ENCODE measurements around the gene CSRP2. TPM values are rescaled to one million over a fixed set of nuclear protein-coding genes. Genes with fewer than 3 reads are reported as not detected.
A peak's percentile ranks its signal among the peaks of the same experiment; 100 is the strongest.

Gene CSRP2
- polyA plus RNA-seq (ENCODE audit: low read depth in 6 of 6), result 1 to 10 TPM in 5 of 6 donors, under 1 TPM in 1; 0.70 to 2.5 (median 1.2) TPM

GRCh38 chr12:76878899-76879709 is at the start of gene CSRP2:
Gene CSRP2, minus strand, starts transcription at chr12:76879019. Its CDS starts 12,759 bp downstream, at chr12:76866260.
- DNase-seq, result peak; percentile 49
- peaks cover 12 to 16% (median 15%) of the 10 kb centered on the region in 3 donors for H3K4me1 Mint-ChIP-seq
- H3K27me3 Mint-ChIP-seq, result peaks cover 27 to 71% (median 37%) of the 10 kb centered on the region in 3 donors
- no peaks in the 10 kb centered on the region for H3K9me3 Mint-ChIP-seq
- peak within 1 kb of the TSS; percentile 90 to 99 (median 96) for H3K4me3 Mint-ChIP-seq
- peak; percentile 73 to 75 for ATAC-seq (ENCODE audit: low read depth in 2 of 2)
- H3K36me3 Mint-ChIP-seq, result no peaks in the 10 kb centered on the region
- peak within 1 kb of the TSS; percentile 9 to 84 (median 69) for H3K27ac Mint-ChIP-seq

- H3K4me1 Mint-ChIP-seq, result no peaks in the 10 kb centered on the region
Measured at GRCh38 chr12:76927170-76927784, 48.5 kb upstream of the CSRP2 start.

GRCh38 chr12:76925135-76925534 is 46.3 kb upstream of the CSRP2 start:
- no peaks in the 10 kb centered on the region for H3K4me1 Mint-ChIP-seq

More at GRCh38 chr12:76927170-76927784, 48.5 kb upstream of the CSRP2 start:
- DNase-seq (no peak), ATAC-seq (ENCODE audit: low read depth in 2 of 2) (no peak)
- Mint-ChIP-seq H3K27ac (no peak overlapping the region), H3K4me3 (no peak overlapping the region), H3K36me3 (no peaks in the 10 kb centered on the region), H3K27me3 (peaks cover 9 to 11% (median 9%) of the 10 kb centered on the region in 3 donors), H3K9me3 (peaks cover 0 to 3% (median 0%) of the 10 kb centered on the region in 7 donors)

GRCh38 chr12:76922866-76923265 is 44.0 kb upstream of the CSRP2 start:
- H3K36me3 Mint-ChIP-seq, result no peaks in the 10 kb centered on the region
- H3K9me3 Mint-ChIP-seq, result no peaks in the 10 kb centered on the region
- DNase-seq, result no peak
- H3K4me1 Mint-ChIP-seq, result no peaks in the 10 kb centered on the region
- H3K4me3 Mint-ChIP-seq, result no peak overlapping the region
- H3K27me3 Mint-ChIP-seq, result peaks cover 0 to 3% (median 0%) of the 10 kb centered on the region in 3 donors
- no peak overlapping the region for H3K27ac Mint-ChIP-seq
- no peak for ATAC-seq (ENCODE audit: low read depth in 2 of 2)

More at GRCh38 chr12:76925135-76925534, 46.3 kb upstream of the CSRP2 start:
- H3K4me3 Mint-ChIP-seq, result no peak overlapping the region
- no peak for ATAC-seq (ENCODE audit: low read depth in 2 of 2)
- no peaks in the 10 kb centered on the region for H3K36me3 Mint-ChIP-seq
- H3K27me3 Mint-ChIP-seq, result peaks cover 0 to 3% (median 0%) of the 10 kb centered on the region in 3 donors
- H3K27ac Mint-ChIP-seq, result no peak overlapping the region
- DNase-seq, result no peak
- no peaks in the 10 kb centered on the region for H3K9me3 Mint-ChIP-seq

GRCh38 chr12:76921891-76922664 is 43.3 kb upstream of the CSRP2 start:
- no peaks in the 10 kb centered on the region for H3K36me3 Mint-ChIP-seq
- H3K4me3 Mint-ChIP-seq, result no peak overlapping the region
- H3K27me3 Mint-ChIP-seq, result peaks cover 0 to 1% (median 0%) of the 10 kb centered on the region in 3 donors
- ATAC-seq (ENCODE audit: low read depth in 2 of 2) (no peak), DNase-seq (no peak)
- no peaks in the 10 kb centered on the region for H3K4me1 Mint-ChIP-seq
- H3K27ac Mint-ChIP-seq, result no peak overlapping the region
- no peaks in the 10 kb centered on the region for H3K9me3 Mint-ChIP-seq

GRCh38 chr12:76921100-76921471 is 42.3 kb upstream of the CSRP2 start:
- ATAC-seq (ENCODE audit: low read depth in 2 of 2) (no peak), DNase-seq (no peak)
- peak overlapping the region in 1 of 6 donors; percentile 68 for H3K27ac Mint-ChIP-seq
- H3K4me3 Mint-ChIP-seq, result no peak overlapping the region
- no peaks in the 10 kb centered on the region for H3K27me3 Mint-ChIP-seq
- H3K4me1 Mint-ChIP-seq, result no peaks in the 10 kb centered on the region
- H3K9me3 Mint-ChIP-seq, result no peaks in the 10 kb centered on the region
- H3K36me3 Mint-ChIP-seq, result no peaks in the 10 kb centered on the region

GRCh38 chr12:76920172-76921099 is 41.6 kb upstream of the CSRP2 start:
- H3K4me1 Mint-ChIP-seq, result no peaks in the 10 kb centered on the region
- no peak for ATAC-seq (ENCODE audit: low read depth in 2 of 2)

GRCh38 chr12:76919383-76920171 is 40.8 kb upstream of the CSRP2 start:
- no peaks in the 10 kb centered on the region for H3K9me3 Mint-ChIP-seq
- no peak overlapping the region for H3K4me3 Mint-ChIP-seq
- peaks cover 0 to 3% (median 0%) of the 10 kb centered on the region in 3 donors for H3K4me1 Mint-ChIP-seq
- H3K36me3 Mint-ChIP-seq, result no peaks in the 10 kb centered on the region
- ATAC-seq (ENCODE audit: low read depth in 2 of 2) (no peak), DNase-seq (no peak)
- H3K27ac Mint-ChIP-seq, result peak overlapping the region in 1 of 6 donors; percentile 74
- no peaks in the 10 kb centered on the region for H3K27me3 Mint-ChIP-seq

More at GRCh38 chr12:76920172-76921099, 41.6 kb upstream of the CSRP2 start:
- Mint-ChIP-seq H3K27me3 (no peaks in the 10 kb centered on the region), H3K9me3 (no peaks in the 10 kb centered on the region), H3K4me3 (no peak overlapping the region), H3K27ac (peak overlapping the region in 2 of 6 donors; percentile 26 to 65), H3K36me3 (no peaks in the 10 kb centered on the region)
- no peak for DNase-seq

- no peak for ATAC-seq (ENCODE audit: low read depth in 2 of 2)
- Mint-ChIP-seq H3K4me1 (peaks cover 0 to 3% (median 0%) of the 10 kb centered on the region in 3 donors), H3K27ac (no peak overlapping the region), H3K27me3 (no peaks in the 10 kb centered on the region), H3K4me3 (no peak overlapping the region), H3K9me3 (no peaks in the 10 kb centered on the region), H3K36me3 (no peaks in the 10 kb centered on the region)
- DNase-seq, result no peak
Measured at GRCh38 chr12:76916170-76916540, 37.3 kb upstream of the CSRP2 start.

GRCh38 chr12:76915361-76916169 is 36.7 kb upstream of the CSRP2 start:
- Mint-ChIP-seq H3K36me3 (no peaks in the 10 kb centered on the region), H3K27me3 (no peaks in the 10 kb centered on the region), H3K27ac (no peak overlapping the region), H3K4me3 (no peak overlapping the region), H3K9me3 (no peaks in the 10 kb centered on the region), H3K4me1 (peaks cover 0 to 3% (median 0%) of the 10 kb centered on the region in 3 donors)
- no peak for DNase-seq
- no peak for ATAC-seq (ENCODE audit: low read depth in 2 of 2)

- H3K27ac Mint-ChIP-seq, result no peak overlapping the region
- H3K27me3 Mint-ChIP-seq, result peaks cover 0 to 3% (median 0%) of the 10 kb centered on the region in 3 donors
- no peaks in the 10 kb centered on the region for H3K9me3 Mint-ChIP-seq
- no peak for DNase-seq
- H3K4me1 Mint-ChIP-seq, result peaks cover 0 to 3% (median 0%) of the 10 kb centered on the region in 3 donors
- no peaks in the 10 kb centered on the region for H3K36me3 Mint-ChIP-seq
- no peak for ATAC-seq (ENCODE audit: low read depth in 2 of 2)
- H3K4me3 Mint-ChIP-seq, result no peak overlapping the region
Measured at GRCh38 chr12:76914102-76914859, 35.5 kb upstream of the CSRP2 start.

Data from naive B cell (primary cell).